Vagina (tissue), 2 donors: ENCODE data around the gene IL22RA1. TPM values are rescaled to one million over a fixed set of nuclear protein-coding genes. Genes with fewer than 3 reads are reported as not detected.

ENCODE experiments used
- DNase-seq, 2 donors: peaks; one replicate each; pipeline ENCODE4 v3.0.0-alpha.2; 2017; ENCODE audit errors: extremely low spot score in 2 of 2
- H3K27ac ChIP-seq: fragments of 200-600 bp; sonication (generic); one replicate; pipeline ENCODE4 v1.5.1; 2019
- H3K27me3 ChIP-seq: fragments of 200-600 bp; sonication (generic); one replicate; pipeline ENCODE4 v1.5.1; 2019
- H3K36me3 ChIP-seq, 2 donors: fragments of 200-600 bp; sonication (generic); one replicate each; pipeline ENCODE4 v1.5.1; 2017 to 2019
- H3K4me1 ChIP-seq: fragments of 200-600 bp; sonication (generic); one replicate; pipeline ENCODE4 v1.5.1; 2019
- H3K4me3 ChIP-seq, 2 donors: fragments of 200-600 bp; sonication (generic); 1 replicate in 1 of 2; 2 replicates in 1 of 2; pipeline ENCODE4 v1.5.1; 2016 to 2019
- H3K9me3 ChIP-seq: fragments of 200-600 bp; sonication (generic); one replicate; pipeline ENCODE4 v1.5.1; 2019
- POLR2A ChIP-seq, 2 donors: fragments of 450-650 bp; IDR thresholded peaks; one replicate each; pipeline ENCODE4 v1.6.1; 2017; ENCODE audit warnings: antibody characterized with exemption in 2 of 2, mild to moderate bottlenecking in 2 of 2, moderate library complexity in 2 of 2
- POLR2AphosphoS5 ChIP-seq, 2 donors: sonication (generic); formaldehyde crosslinking; IDR thresholded peaks; one replicate each; pipeline ENCODE4 v1.9.0; 2017; ENCODE audit warnings: antibody characterized with exemption in 2 of 2, mild to moderate bottlenecking in 2 of 2, low read depth in 1 of 2; ENCODE audit not compliant: insufficient read depth in 1 of 2
- intact Hi-C: fragments of 100-400 bp; cut with DNase I; formaldehyde crosslinking; loops from one replicate; pipeline ENCODE4 v1.15.1; 2023
- total RNA-seq: library from RNA; depleted of rRNA; stranded (reverse); fragments of >200 nt; gene quantifications from one replicate; pipeline ENCODE4 v1.2.3, GENCODE V29; 2016
- TF ChIP-seq, protein P1 (sequence below), 3 experiments: fragments of 450-650 bp in 2 of 3; fragments of 200-600 bp in 1 of 3; sonication (generic) in 1 of 3; IDR thresholded peaks; one replicate each; pipeline ENCODE4 v1.5.1; 2017 to 2019; ENCODE audit warnings: antibody characterized with exemption in 3 of 3, mild to moderate bottlenecking in 2 of 3, moderate library complexity in 2 of 3

Gene IL22RA1
- total RNA-seq, 1 donor from 2014 or later = 4.2 TPM

DNA sequence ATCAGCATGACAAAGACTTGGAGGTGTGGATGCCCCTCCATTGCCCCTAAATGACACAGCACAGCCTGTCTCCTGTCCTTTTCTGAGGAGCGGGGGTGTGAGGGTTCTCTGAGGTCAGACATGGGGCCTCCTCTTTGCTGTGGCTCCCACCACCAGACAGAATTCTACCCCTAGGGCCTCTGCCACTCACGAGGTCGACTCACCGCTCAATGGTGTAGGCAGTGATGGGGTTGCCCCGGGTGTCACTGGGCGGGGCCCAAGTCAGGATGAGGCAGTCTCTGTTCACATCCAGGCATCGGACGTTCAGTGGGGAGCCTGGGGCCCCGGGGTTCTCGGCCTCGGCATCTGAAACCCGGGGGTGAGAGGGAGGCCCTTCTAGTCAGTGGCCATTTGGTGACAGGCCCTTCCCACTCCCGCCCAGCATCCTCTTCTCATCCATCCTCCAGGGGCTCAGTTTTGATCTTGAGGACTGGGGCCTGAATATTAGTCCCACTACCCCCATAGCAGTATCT is 50.9 kb downstream of the IL22RA1 start:
- TF ChIP-seq POLR2AphosphoS5 (IDR thresholded peaks at IDR 0.05; ENCODE audit: insufficient read depth in 1 of 2, low read depth in 1 of 2) (no peak), POLR2A (IDR thresholded peaks at IDR 0.05) (no peak)
- TF ChIP-seq, protein P1, sequence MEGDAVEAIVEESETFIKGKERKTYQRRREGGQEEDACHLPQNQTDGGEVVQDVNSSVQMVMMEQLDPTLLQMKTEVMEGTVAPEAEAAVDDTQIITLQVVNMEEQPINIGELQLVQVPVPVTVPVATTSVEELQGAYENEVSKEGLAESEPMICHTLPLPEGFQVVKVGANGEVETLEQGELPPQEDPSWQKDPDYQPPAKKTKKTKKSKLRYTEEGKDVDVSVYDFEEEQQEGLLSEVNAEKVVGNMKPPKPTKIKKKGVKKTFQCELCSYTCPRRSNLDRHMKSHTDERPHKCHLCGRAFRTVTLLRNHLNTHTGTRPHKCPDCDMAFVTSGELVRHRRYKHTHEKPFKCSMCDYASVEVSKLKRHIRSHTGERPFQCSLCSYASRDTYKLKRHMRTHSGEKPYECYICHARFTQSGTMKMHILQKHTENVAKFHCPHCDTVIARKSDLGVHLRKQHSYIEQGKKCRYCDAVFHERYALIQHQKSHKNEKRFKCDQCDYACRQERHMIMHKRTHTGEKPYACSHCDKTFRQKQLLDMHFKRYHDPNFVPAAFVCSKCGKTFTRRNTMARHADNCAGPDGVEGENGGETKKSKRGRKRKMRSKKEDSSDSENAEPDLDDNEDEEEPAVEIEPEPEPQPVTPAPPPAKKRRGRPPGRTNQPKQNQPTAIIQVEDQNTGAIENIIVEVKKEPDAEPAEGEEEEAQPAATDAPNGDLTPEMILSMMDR (IDR thresholded peaks at IDR 0.05) = no peak
- Histone ChIP-seq H3K9me3 (no peaks in the 10 kb centered on the region), H3K36me3 (no peaks in the 10 kb centered on the region), H3K4me3 (no peak overlapping the region), H3K4me1 (no peaks in the 10 kb centered on the region), H3K27ac (no peak overlapping the region), H3K27me3 (no peaks in the 10 kb centered on the region)
- intact Hi-C loops = no loop called here
- DNase-seq = no peak

GRCh38 chr1:24090736-24091135 is 52.2 kb downstream of the IL22RA1 start:
- TF ChIP-seq POLR2AphosphoS5 (IDR thresholded peaks at IDR 0.05; ENCODE audit: insufficient read depth in 1 of 2, low read depth in 1 of 2) = no peak
- Histone ChIP-seq H3K4me1 (no peaks in the 10 kb centered on the region), H3K4me3 (no peak overlapping the region), H3K36me3 (no peaks in the 10 kb centered on the region), H3K9me3 (no peaks in the 10 kb centered on the region), H3K27me3 (no peaks in the 10 kb centered on the region), H3K27ac (no peak overlapping the region)
- intact Hi-C loops = no loop called here
- DNase-seq = no peak

- intact Hi-C loops = no loop called here
- Histone ChIP-seq H3K27ac (no peak overlapping the region), H3K27me3 (no peaks in the 10 kb centered on the region), H3K36me3 (no peaks in the 10 kb centered on the region), H3K4me3 (no peak overlapping the region), H3K9me3 (no peaks in the 10 kb centered on the region), H3K4me1 (no peaks in the 10 kb centered on the region)
- no peak for DNase-seq
- TF ChIP-seq POLR2AphosphoS5 (IDR thresholded peaks at IDR 0.05; ENCODE audit: insufficient read depth in 1 of 2, low read depth in 1 of 2) (no peak), POLR2A (IDR thresholded peaks at IDR 0.05) (no peak)
- TF ChIP-seq, protein P1 (IDR thresholded peaks at IDR 0.05) = no peak
Measured at GRCh38 chr1:24089743-24090555, 53.0 kb downstream of the IL22RA1 start.

DNA sequence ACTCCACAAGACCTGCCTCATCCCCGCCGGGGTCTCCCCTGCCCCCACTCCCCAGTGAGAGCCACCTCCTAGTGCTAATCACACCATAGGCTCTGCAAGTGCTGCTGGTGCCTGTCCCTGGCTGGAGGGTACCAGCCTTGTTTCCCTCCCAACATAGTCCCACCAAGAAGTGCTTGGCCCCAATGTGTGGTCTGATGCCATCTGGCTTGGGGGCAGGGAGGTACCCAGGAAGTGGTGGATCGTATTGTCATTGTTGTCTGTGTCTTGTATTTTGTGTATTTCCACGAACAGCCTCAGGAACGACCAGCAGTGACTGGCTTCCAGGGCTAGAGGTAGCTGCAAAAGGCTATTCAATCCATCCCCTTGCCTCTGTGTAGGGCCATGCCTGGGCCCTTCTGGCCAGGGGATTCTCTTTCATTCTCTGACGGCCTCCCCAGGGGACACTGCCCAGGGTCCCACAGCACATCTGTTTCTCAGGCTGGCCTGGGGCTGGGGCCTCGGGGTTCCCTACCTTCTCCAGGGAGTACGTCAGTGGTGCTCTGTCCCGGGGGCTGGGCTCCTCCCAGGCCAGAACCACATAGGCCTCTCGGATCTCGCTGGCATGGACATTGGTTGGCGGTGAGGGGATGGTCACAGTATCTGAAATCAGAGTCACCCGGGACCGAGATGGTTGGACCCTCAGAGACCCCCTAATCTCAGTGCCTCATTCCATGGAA is 53.8 kb downstream of the IL22RA1 start:
- Histone ChIP-seq H3K4me3 (no peak overlapping the region), H3K4me1 (no peaks in the 10 kb centered on the region), H3K27me3 (no peaks in the 10 kb centered on the region), H3K27ac (no peak overlapping the region), H3K36me3 (no peaks in the 10 kb centered on the region), H3K9me3 (no peaks in the 10 kb centered on the region)
- intact Hi-C loops = no loop called here
- DNase-seq = no peak
- TF ChIP-seq, protein P1 (IDR thresholded peaks at IDR 0.05) = no peak
- TF ChIP-seq POLR2AphosphoS5 (IDR thresholded peaks at IDR 0.05; ENCODE audit: insufficient read depth in 1 of 2, low read depth in 1 of 2) = no peak
- TF ChIP-seq POLR2A (IDR thresholded peaks at IDR 0.05) = no peak

DNA sequence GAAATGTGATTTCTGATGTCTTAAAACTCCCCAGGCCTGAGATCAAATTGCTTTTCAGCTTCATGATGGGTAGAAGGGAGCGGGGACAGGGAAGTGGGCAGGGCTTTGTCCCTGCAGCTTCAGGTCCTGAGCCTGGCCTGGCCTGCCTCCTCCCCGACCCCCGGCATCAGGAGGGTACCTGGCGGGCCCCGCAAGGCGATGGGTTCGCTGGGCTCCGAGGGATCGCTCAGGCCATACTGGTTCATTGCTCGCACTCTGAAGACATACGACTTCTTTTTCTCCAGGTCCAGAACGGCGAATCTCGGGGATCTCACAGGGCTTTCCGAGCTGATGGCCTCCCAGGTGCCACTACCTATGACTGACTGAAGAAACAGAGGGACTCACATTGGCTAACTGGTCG is 56.5 kb downstream of the IL22RA1 start:
- no peak for DNase-seq
- Histone ChIP-seq H3K4me1 (no peaks in the 10 kb centered on the region), H3K4me3 (no peak overlapping the region), H3K27me3 (no peaks in the 10 kb centered on the region), H3K9me3 (no peaks in the 10 kb centered on the region), H3K36me3 (no peaks in the 10 kb centered on the region), H3K27ac (no peak overlapping the region)
- TF ChIP-seq, protein P1 (IDR thresholded peaks at IDR 0.05) = no peak
- TF ChIP-seq POLR2A (IDR thresholded peaks at IDR 0.05) = no peak
- no peak for TF ChIP-seq POLR2AphosphoS5 (IDR thresholded peaks at IDR 0.05; ENCODE audit: insufficient read depth in 1 of 2, low read depth in 1 of 2)
- intact Hi-C loops = no loop called here
